IPS DF 4.7 (cell line): ENCODE measurements around the gene PDE8B.

Experiments
- DNase-seq: peaks from one replicate; pipeline ENCODE4 v3.0.0-alpha.2; 2013; ENCODE audit warnings: low spot score; ENCODE audit errors: extremely low read depth

PDE8B gene, protein sequence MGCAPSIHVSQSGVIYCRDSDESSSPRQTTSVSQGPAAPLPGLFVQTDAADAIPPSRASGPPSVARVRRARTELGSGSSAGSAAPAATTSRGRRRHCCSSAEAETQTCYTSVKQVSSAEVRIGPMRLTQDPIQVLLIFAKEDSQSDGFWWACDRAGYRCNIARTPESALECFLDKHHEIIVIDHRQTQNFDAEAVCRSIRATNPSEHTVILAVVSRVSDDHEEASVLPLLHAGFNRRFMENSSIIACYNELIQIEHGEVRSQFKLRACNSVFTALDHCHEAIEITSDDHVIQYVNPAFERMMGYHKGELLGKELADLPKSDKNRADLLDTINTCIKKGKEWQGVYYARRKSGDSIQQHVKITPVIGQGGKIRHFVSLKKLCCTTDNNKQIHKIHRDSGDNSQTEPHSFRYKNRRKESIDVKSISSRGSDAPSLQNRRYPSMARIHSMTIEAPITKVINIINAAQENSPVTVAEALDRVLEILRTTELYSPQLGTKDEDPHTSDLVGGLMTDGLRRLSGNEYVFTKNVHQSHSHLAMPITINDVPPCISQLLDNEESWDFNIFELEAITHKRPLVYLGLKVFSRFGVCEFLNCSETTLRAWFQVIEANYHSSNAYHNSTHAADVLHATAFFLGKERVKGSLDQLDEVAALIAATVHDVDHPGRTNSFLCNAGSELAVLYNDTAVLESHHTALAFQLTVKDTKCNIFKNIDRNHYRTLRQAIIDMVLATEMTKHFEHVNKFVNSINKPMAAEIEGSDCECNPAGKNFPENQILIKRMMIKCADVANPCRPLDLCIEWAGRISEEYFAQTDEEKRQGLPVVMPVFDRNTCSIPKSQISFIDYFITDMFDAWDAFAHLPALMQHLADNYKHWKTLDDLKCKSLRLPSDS

DNA sequence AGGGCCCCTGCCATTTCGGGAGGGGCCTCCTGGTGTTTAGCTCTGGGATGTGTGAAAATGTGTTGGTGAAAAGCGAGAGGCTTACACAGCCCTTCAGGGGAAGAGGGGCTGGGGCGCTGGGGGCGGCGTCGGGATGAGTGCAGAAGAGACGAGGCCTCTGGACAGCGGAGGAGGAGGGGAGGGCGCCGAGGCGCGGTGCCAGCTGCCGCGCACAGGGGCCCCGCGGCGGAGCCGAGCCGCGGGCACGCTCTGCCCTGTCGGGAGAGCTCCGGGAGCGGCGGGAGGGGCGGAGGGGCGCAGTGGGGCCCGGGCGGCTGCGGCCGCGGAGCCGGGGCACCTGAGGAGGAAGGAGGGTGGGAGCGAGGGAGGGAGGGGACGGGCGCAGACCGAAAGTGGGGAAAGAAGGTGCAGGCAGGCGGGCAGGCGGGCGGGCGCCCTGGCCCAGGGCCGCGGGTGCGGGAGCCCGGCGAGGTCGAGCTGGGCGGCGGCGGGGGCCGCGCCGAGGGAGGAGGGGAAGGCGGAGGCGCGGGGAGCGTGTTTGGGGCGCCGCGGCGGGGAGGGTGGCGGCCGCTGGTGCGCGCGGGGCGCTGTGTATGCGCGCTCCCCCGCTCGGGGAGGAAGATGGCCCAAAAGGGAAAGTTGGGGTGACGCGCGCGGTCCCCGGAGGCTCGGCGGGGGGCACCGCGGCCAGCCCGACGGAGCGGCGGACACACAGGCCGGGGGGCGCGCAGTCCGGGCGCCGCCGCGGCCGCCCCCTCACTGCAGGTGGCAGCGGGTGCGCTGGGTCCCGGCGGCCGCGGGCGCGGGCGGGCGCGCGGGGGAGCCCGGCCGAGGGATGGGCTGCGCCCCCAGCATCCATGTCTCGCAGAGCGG lies at the start of gene PDE8B:
Gene PDE8B, plus strand, starts transcription at position 590 of the 873 bp plus-strand sequence. Its CDS starts 246 bp downstream, at position 836.
- no peak for DNase-seq

GRCh38 chr5:77163453-77163852 lies 47.0 kb upstream of the PDE8B start:
- DNase-seq = no peak

DNA sequence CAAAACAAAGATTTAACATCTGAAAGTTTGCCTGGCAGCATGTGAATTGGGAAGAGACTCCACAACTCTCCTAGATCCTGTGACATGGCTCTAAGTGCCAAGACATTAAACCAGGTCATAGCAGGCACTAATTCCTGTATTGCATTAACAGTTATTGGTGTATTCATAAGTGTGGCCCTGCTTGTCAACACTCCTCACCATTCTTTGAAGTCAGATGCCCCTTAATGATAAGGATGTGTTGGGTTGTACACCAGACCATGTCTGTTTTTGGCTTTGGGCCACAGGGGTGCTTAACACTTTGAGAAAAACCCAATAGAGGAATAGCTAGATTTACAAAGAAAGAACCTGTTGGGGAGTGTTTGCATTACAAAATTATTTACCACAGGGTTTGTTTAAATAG lies 43.4 kb upstream of the PDE8B start:
- DNase-seq = no peak

GRCh38 chr5:77167695-77168121 lies 42.8 kb upstream of the PDE8B start:
- DNase-seq = no peak

DNA sequence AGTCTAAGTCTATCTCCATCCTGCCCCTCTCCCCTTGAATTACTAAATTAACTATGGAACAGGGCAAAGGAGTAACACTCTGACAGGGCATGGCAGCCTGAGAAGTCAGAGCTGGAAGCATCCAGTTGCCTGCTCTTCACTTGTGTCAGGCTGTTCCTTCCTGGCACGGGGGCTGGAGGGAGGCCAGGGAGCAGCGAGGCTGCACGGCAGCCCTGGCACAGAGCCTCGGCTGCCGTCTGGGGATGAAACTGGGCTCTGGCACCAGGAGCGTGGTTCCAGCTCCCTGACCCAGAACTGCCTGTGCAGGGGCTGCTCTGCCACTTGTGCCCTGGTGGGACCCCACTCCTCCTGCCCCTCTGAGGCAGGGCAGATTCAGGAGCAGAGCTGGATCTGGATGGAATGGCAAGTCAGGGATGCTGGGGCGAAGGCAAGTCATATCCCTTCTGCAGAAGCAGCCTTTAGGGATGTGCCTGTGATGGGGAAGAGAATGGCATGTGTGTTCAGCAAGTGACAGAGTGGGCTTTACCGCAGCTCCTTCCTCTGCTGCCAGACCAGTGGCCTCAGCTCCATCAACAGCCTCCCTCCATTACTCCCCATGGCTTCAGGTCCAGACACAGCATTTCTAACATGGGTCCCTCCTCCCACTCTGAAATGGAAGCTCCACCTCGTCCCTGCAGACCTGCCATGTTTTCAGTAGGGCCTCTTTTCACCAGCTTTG lies 42.2 kb upstream of the PDE8B start:
- DNase-seq = no peak

DNA sequence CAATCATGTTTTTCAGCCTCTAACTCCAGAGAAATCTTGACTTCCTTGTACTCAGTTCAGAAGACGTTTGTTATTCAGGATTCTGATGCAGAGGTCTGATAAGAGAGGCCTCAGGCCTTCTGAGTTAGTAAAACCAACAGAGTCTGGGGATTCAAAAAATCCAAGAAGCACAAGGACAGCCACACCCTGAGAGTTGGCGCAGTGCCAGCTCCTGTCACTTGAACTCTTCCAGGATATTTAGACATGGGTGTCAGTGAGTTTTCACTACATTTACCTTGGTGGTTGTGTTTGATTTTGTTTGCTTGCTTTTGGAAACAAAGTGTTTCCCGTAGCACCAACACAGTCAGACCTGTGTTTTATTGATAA lies 41.6 kb upstream of the PDE8B start:
- no peak for DNase-seq

- no peak for DNase-seq
Measured at GRCh38 chr5:77170196-77170890, 40.1 kb upstream of the PDE8B start.

GRCh38 chr5:77171141-77171910 lies 39.2 kb upstream of the PDE8B start:
- DNase-seq = no peak

GRCh38 chr5:77172713-77173328 lies 37.7 kb upstream of the PDE8B start:
- DNase-seq = no peak

DNA sequence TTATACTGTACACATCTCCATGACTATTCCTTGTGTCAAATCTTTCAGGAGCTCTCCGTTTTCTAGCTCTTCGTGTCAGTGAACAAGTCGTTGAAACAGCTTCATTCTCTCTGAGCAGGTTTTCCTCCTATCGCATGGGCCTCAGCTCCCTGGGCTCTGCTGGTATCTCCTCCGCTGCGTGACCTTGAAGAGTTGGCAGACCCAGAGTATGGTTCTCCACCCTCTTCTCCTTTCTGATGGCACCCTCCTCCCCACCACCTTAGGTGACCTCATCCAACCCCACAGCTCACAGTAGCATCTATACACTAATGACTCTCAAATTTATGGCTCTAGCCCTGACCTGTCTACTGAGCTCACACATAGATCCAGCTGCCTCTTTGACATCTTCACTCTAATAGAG lies 36.0 kb upstream of the PDE8B start:
- no peak for DNase-seq

DNA sequence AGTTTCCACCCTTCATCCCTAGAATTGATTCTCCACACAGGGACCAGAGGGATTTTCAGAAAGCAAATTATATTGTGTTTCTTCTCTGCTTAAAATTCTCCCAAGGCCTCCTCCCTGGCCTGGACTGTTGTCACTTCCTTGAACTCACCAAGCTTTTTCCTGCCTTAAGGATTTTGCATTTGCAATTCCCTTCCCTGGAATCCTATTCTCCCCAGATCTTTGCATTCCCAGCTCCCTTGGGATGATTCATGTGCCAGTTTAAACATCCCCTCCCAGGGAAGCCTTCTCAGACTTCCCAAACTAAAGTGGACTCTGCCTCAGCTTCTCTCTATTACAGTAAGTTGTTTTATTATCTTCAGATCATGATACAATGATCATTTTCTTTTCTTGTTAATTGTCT lies 35.2 kb upstream of the PDE8B start:
- DNase-seq = no peak

- no peak for DNase-seq
Measured at GRCh38 chr5:77176429-77176828, 34.1 kb upstream of the PDE8B start.

- DNase-seq = no peak
Measured at GRCh38 chr5:77177576-77177975, 32.9 kb upstream of the PDE8B start.

DNA sequence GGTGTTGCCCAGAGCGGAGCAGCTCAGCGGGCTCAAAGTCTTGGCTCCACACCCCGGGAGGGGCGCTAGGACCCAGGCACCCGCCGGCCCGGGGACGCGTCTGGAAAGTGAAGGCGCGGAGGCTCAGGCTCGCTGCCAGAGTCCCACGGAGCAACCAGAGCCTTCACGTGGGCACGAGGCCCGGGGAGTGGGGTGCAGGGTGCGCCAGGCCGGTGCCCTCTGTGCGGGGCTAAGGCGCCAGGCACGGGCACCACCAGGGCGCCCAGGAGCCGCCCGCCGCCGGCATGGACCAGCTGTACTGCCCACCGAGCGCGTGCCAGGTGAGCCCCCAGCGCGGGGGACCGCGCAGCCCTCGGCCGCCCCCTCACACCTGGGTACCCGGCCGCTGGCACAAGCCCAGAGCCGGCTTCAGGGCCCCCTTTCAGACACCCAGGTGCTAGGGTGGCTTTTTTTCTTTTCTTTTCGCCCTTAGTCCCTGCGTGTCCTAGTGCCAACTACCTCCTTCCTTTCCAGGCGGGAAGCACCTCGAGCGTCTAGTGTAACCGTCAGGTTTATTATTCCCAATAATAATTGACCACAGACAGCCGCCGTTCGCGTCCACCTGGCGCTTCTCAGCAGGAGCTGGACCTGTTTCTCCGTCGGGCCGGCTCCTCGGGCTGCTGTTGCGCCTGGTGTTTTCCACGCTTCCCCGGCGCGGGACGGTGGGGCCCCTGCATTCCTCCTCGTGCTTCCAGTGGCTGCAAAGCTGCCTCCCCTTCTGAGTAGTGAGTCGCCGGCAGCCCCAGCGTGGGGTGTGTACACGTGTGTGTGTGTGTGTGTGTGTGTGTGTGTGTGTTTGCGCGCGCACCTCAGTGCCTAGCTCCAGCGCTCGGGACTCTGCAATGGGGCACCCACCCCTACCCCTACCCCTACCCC lies 30.1 kb upstream of the PDE8B start:
- no peak for DNase-seq

- DNase-seq = no peak
Measured at GRCh38 chr5:77181173-77181572, 29.3 kb upstream of the PDE8B start.

- DNase-seq = no peak
Measured at GRCh38 chr5:77181596-77182304, 28.7 kb upstream of the PDE8B start.

DNA sequence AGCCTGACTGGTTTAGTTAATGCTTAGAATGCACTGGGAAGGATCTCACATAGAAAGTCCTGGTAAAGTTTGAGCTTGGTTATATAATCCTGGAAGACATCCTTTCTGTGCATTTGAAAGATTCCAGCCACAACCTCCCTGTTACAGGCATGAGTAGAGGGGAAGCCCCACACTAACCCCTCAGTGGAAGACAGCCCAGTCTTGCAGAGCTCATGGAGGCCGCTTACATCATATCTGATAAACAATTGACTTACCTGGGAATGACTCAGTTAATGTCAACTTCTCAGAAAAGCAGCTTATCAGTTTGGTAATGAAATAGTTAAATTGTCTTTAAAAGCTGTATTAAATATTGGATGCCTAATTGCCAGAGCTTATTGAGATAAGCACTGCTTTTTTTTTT lies 28.1 kb upstream of the PDE8B start:
- no peak for DNase-seq
